Activated naive CD8-positive, alpha-beta T cell treated with anti-CD3 and anti-CD28 coated beads, Interleukin-2, amount 10 ng/mL, durations not matched to agents 7 days and 5 days (primary cell): ENCODE measurements around the gene RHEX. TPM values are rescaled to one million over a fixed set of nuclear protein-coding genes. Genes with fewer than 3 reads are reported as not detected.

Experiments used
- ATAC-seq: fragments of 150-1000 bp; cut with Tn5 transposase; one replicate; pipeline ENCODE4 v1.10.0; 2021; ENCODE audit warnings: low read depth, moderate library complexity
- POLR2A ChIA-PET: fragments of 350-600 bp; sonication (Branson Sonifier 250); formaldehyde crosslinking; loops from one replicate; lab custom pipeline; 2021; ENCODE audit warnings: antibody characterized with exemption; lab: Charles Lee
- DNase-seq: peaks from one replicate; pipeline ENCODE4 v3.0.0; 2021
- H3K27ac Mint-ChIP-seq: one replicate; pipeline ENCODE4 v1.8.0; 2022; ENCODE audit warnings: mild to moderate bottlenecking, mixed read lengths
- H3K27me3 Mint-ChIP-seq: one replicate; pipeline ENCODE4 v1.8.0; 2022; ENCODE audit warnings: mild to moderate bottlenecking, moderate library complexity, mixed read lengths
- H3K36me3 Mint-ChIP-seq: one replicate; pipeline ENCODE4 v1.8.0; 2021; ENCODE audit warnings: mild to moderate bottlenecking, mixed read lengths
- H3K4me1 Mint-ChIP-seq: one replicate; pipeline ENCODE4 v1.8.0; 2021; ENCODE audit warnings: mixed read lengths
- H3K4me3 Mint-ChIP-seq: one replicate; pipeline ENCODE4 v1.8.0; 2022; ENCODE audit warnings: mild to moderate bottlenecking, moderate library complexity, mixed read lengths
- H3K9me3 Mint-ChIP-seq: one replicate; pipeline ENCODE4 v1.8.0; 2021; ENCODE audit warnings: mixed read lengths
- total RNA-seq, 2 experiments: library from RNA; stranded (reverse); gene quantifications; one replicate each; pipeline ENCODE4 v1.2.3, GENCODE V29; 2021

RHEX gene
- total RNA-seq, 2 experiments from 2014 or later: not detected

DNA sequence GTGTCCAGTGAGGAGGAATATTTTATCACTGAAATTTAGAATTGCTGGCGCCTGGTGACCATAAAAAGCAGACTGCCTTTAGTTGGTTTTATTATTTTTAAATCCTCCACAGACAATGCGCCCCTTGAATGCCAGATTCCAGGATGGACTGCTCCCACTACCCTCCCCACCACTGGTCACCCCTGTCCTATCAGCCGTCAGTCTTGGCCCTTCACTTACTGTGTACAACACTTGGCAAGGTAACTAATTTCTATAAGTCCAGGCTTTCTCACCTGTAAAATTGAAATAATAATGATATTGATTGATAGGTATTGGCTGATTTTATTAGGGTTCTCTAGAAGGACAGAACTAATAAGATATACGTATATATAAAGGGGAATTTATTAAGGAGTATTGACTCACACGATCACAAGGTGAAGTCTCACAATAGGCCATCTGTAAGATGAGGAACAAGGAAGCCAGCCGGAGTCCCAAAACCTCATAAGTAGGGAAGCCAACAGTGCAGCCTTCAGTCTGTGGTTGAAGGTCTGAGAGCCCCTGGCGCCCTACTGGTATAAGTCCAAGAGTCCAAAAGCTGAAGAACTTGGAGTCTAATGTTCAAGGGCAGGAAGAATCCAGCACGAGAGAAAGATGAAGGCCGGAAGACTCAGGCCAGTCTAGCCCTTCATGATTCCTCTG, 17.8 kb downstream of the RHEX start:
- Mint-ChIP-seq H3K4me3 (no peak overlapping the region), H3K27me3 (peaks cover 61% of the 10 kb centered on the region), H3K36me3 (no peaks in the 10 kb centered on the region), H3K27ac (no peak overlapping the region), H3K4me1 (peaks cover 9% of the 10 kb centered on the region), H3K9me3 (no peaks in the 10 kb centered on the region)
- POLR2A ChIA-PET: no interaction called here
- no peak for DNase-seq
- ATAC-seq: no peak

DNA sequence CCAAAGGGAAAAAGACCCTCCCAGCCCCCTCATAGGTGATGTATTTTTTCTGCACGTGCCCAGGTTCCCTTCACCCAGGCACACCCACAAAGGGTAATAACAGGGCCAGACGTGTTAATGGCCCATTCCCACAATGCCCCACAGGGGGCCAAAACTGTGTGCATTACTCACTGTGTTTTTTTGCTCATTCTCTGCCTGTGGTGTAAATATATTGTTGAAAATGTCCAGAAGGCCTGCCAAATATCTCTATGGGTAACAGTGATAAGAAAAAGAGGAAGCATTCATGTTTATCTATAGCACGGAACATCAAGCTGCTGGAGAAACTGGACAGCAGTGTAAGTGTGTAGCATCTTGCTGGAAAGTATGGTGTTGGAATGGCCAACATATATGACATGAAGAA, 21.9 kb downstream of the RHEX start:
- no peaks in the 10 kb centered on the region for H3K9me3 Mint-ChIP-seq
- H3K4me3 Mint-ChIP-seq: no peak overlapping the region
- ATAC-seq (no peak), DNase-seq (no peak)
- H3K27me3 Mint-ChIP-seq: peaks cover 38% of the 10 kb centered on the region
- H3K27ac Mint-ChIP-seq: no peak overlapping the region
- H3K36me3 Mint-ChIP-seq: no peaks in the 10 kb centered on the region
- H3K4me1 Mint-ChIP-seq: peaks cover 2% of the 10 kb centered on the region
- POLR2A ChIA-PET: no interaction called here

DNA sequence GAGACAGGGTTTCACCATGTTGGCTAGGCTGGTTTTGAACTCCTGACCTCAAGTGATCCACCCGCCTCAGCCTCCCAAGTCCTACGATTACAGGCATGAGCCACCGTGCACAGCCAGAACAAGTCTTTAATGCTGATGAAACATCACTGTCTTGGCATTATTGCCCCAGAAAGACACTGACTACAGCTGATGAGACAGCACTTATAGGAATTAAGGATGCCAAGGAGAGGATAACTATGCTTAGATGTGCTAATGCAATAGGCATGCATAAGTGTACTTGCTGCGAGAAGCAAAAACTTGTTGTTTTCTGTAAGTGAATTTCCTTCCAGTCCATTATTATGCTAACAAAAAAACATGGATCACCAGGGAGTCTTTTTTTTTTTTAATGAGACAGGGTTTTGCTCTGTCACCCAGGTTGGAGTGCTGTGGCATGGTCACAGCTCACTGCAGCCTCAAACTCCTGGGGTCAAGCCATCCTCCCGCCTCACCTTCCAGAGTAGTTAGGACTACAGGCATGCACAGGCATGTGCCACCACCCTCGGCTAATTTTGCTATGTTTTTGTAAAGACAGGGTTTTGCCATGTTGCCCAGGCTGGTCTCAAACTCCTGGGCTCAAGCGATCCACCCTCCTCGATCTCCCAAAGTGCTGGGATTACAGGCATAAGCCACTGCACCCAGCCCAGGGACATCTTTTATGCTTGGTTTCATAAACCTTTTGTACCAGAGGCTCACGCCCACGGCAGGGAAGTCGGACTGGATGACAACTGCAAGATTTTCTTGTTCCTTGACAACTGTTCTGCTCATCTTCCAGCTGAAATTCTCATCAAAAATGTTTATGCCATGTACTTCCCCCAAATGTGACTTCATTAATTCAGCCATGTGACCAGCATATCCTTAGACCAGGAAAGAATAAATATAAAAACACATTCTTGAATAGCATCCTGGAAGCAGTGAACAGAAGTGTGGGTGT, 23.1 kb downstream of the RHEX start:
- Mint-ChIP-seq H3K4me1 (peaks cover 12% of the 10 kb centered on the region), H3K36me3 (no peaks in the 10 kb centered on the region), H3K4me3 (no peak overlapping the region), H3K27me3 (peaks cover 33% of the 10 kb centered on the region), H3K27ac (no peak overlapping the region), H3K9me3 (no peaks in the 10 kb centered on the region)
- DNase-seq (no peak), ATAC-seq (no peak)
- POLR2A ChIA-PET: no interaction called here

DNA sequence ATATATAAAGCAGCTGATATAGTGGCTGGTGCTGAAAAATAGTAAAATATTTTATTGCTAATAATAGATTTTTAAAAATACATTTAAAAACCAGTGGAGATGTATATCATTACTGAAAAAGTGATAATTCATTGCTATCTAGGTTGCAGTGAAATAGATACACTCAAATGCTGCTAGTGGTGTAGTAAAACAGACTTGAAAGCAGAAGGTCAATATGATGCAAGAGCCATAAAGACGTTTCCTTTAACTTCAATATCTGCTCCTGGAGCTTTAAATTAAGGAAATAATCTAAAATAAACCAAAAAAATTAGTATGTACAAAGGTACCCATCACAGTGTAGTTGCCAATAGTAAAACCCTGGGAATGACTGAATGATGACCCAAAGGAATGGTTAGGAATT, 26.2 kb downstream of the RHEX start:
- Mint-ChIP-seq H3K4me1 (peaks cover 13% of the 10 kb centered on the region), H3K36me3 (no peaks in the 10 kb centered on the region), H3K9me3 (no peaks in the 10 kb centered on the region), H3K27me3 (peaks cover 22% of the 10 kb centered on the region), H3K4me3 (no peak overlapping the region), H3K27ac (no peak overlapping the region)
- POLR2A ChIA-PET: no interaction called here
- DNase-seq (no peak), ATAC-seq (no peak)

DNA sequence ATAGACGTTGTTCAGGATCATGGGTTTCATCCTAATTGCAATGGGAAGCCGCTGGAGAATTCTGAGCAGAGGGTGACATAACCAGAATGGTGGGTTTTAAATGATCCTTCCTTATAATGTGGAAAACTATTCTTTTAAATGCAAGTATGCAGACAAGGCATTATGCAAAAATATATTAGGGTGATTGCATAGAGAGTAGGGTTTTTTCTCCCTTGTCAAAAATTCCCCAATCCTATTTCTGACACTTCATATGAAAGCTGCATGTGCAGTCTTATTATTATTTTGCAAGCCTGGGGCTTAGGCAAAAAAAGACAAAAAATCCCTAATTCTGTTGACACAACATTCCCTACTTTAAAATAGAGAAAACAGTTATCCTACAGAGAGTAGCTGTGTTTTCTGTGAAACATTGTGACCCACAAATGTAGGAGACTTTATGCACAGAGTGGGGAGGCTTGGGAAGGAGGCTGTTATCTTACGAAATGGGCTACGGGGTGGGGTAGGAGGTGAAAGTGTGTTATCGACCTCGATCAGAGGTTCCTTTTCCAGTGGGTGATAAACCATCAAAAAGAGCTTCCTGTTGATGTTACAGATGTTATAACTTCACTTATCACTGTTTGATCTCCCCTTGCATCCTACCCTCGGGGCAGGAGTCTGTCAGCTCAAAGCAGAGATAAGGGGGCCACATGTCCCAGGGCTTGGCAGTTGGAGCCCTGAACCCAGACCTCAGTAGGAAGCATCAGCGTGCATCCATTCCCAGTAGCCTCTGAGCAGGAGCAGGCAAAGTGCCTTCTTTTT, 27.2 kb downstream of the RHEX start:
- Mint-ChIP-seq H3K9me3 (no peaks in the 10 kb centered on the region), H3K27me3 (peaks cover 23% of the 10 kb centered on the region), H3K4me3 (peak overlapping the region; percentile 13), H3K27ac (no peak overlapping the region), H3K36me3 (no peaks in the 10 kb centered on the region), H3K4me1 (peaks cover 13% of the 10 kb centered on the region)
- POLR2A ChIA-PET: no interaction called here
- peak; percentile 52 for ATAC-seq
- no peak for DNase-seq

DNA sequence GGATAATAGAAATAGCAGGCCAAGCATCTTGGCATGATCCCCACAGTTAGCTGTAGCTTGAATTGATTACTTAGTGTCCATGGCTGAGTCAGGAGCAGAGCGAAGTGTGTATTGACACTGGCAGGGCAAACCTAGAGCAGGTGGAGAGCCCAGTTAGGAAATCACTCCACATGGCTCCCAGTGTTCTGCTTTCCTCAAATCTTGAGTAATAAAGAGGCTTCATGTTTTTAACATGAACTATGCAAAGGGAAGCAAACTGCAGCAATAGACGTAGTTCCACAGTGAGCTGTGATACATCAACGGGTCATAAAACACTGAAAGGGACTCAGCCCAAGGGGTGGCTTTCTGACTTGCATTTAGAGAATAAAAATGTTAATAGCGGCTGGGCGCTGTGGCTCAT, 28.9 kb downstream of the RHEX start:
- peaks cover 22% of the 10 kb centered on the region for H3K27me3 Mint-ChIP-seq
- no peak overlapping the region for H3K27ac Mint-ChIP-seq
- no peaks in the 10 kb centered on the region for H3K36me3 Mint-ChIP-seq
- POLR2A ChIA-PET: no interaction called here
- H3K9me3 Mint-ChIP-seq: no peaks in the 10 kb centered on the region
- H3K4me3 Mint-ChIP-seq: no peak overlapping the region
- H3K4me1 Mint-ChIP-seq: peaks cover 13% of the 10 kb centered on the region
- no peak for ATAC-seq
- DNase-seq: no peak

DNA sequence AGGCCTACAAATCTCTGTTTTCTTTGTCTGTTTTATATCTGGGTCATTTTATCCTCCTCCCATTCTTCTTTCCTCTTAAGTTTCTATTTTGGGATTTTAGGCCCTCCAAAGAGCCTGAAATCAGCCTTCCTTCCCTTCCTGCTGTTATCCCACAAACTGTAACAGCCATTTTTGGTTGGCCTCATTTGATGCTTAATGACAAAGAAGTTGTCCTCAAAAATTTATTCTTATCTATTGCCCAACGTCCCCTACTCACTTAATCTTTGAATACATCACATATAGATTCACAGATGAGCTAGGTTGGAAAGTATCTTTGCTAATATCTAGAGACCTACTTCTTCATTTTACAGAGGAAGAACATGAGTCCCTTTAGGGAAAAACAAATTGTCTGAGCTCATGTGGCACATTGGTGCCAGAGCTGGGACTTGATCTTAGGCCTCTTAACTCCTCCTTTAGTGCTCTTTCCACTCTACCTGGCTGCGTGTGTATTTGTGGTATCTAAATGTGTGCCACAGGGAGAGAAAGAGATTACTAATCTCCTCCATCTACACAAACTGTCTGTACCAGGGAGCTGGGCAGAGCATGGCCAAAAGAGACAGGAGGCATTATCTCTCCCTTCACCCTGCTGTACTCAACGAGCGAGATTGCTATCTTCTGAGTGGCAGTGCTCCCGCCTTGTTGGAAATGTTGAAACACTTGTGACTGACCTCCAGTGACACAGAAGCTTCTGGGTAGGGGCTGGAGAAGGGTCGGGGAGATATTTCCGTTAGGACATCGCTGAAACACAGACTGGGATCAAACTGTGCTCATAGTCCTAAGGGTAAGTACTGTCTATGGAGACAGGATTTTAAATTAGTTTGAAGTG, 30.1 kb downstream of the RHEX start:
- POLR2A ChIA-PET: interaction anchor here (0.7 kb wide), 1 partner anchor 39 kb away, joined by 3 read pairs; no protein-coding TSS in a partner anchor
- peaks cover 13% of the 10 kb centered on the region for H3K4me1 Mint-ChIP-seq
- no peak overlapping the region for H3K27ac Mint-ChIP-seq
- H3K4me3 Mint-ChIP-seq: no peak overlapping the region
- DNase-seq (no peak), ATAC-seq (no peak)
- H3K36me3 Mint-ChIP-seq: no peaks in the 10 kb centered on the region
- no peaks in the 10 kb centered on the region for H3K9me3 Mint-ChIP-seq
- peaks cover 27% of the 10 kb centered on the region for H3K27me3 Mint-ChIP-seq

DNA sequence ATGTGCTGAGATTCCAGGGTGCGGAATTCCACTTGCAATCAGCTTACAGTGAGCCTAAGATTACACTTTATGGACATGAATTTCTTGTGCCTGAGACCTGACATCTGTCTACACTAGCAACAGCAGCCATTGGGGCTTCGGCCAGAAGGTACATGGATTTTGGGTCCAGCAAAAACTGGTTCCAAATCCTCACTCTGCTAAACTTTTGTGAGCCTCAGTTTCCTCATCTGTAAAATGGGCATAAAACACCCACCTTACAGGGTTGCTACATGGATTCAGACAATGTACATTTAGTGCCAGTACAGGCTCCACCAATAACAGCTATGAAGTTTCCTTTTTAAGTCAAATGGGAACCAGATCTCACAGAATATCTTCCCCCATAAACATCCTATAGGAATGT, 30.8 kb downstream of the RHEX start:
- no peak overlapping the region for H3K27ac Mint-ChIP-seq
- POLR2A ChIA-PET: no interaction called here
- no peak overlapping the region for H3K4me3 Mint-ChIP-seq
- H3K27me3 Mint-ChIP-seq: peaks cover 28% of the 10 kb centered on the region
- no peaks in the 10 kb centered on the region for H3K36me3 Mint-ChIP-seq
- DNase-seq (no peak), ATAC-seq (no peak)
- no peaks in the 10 kb centered on the region for H3K9me3 Mint-ChIP-seq
- peaks cover 13% of the 10 kb centered on the region for H3K4me1 Mint-ChIP-seq

DNA sequence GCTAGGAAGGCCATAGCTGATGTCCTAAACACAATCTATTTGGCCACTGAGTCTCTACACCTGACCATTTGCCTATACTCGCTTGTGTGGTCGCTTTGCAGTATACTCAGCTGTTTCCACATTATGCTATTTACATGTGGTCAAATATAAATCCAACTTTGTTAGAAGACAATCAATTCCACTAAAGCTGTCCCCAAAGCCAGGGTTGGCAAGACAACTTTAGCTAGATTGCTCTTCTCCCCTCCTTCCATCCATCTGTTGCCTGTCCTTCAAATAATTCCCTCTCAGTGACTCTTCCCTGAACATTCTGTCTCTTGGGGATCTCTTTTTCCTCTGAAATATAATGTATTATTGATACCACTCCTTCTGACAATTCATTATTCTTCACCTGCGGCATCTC, 34.1 kb downstream of the RHEX start:
- Mint-ChIP-seq H3K27me3 (peaks cover 33% of the 10 kb centered on the region), H3K4me1 (no peaks in the 10 kb centered on the region), H3K36me3 (no peaks in the 10 kb centered on the region), H3K4me3 (no peak overlapping the region), H3K9me3 (no peaks in the 10 kb centered on the region), H3K27ac (no peak overlapping the region)
- no peak for DNase-seq
- POLR2A ChIA-PET: no interaction called here
- no peak for ATAC-seq

DNA sequence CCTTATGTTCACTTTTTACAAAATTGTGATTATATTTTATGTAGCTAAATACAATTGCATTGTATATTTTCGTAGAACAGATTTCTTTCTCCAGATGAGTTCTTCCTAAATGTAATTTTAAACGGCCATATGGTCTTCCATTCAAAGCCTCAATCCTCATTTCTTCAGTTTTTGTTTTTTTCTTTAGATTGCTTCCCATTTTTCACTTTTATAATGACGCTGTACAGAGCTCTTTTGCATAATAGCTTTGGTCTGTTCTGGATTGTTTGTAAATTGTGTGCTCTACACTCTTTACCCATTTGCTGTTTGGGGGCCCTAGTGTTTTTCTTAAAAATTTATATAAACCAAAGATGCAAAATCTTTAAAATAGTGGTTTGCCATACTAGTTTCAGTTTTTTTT, 36.4 kb downstream of the RHEX start:
- Mint-ChIP-seq H3K36me3 (no peaks in the 10 kb centered on the region), H3K4me1 (no peaks in the 10 kb centered on the region), H3K27ac (no peak overlapping the region), H3K9me3 (no peaks in the 10 kb centered on the region), H3K27me3 (peaks cover 45% of the 10 kb centered on the region), H3K4me3 (no peak overlapping the region)
- no peak for DNase-seq
- POLR2A ChIA-PET: no interaction called here
- ATAC-seq: no peak

DNA sequence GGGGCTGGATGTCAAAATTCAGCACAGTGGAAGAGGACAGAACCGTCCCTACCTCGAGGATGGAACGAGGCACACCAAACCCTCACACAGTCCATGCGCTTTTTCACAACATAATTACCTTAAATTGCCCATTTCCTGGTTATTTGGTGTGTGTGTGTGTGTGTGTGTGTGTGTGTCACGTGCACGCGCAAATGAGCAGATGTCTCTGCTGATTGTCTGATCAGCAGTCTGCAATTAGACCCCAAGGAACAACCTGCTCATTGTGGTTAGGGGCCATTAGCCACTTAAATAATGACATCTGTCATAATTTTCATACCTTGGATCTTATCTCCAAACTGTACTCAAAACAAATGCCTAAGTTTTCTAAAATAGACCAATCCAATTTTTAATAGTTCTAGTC, 41.1 kb downstream of the RHEX start:
- no peaks in the 10 kb centered on the region for H3K4me1 Mint-ChIP-seq
- no peaks in the 10 kb centered on the region for H3K36me3 Mint-ChIP-seq
- no peak overlapping the region for H3K27ac Mint-ChIP-seq
- H3K9me3 Mint-ChIP-seq: no peaks in the 10 kb centered on the region
- H3K27me3 Mint-ChIP-seq: peaks cover 39% of the 10 kb centered on the region
- DNase-seq (no peak), ATAC-seq (no peak)
- no peak overlapping the region for H3K4me3 Mint-ChIP-seq
- POLR2A ChIA-PET: no interaction called here

DNA sequence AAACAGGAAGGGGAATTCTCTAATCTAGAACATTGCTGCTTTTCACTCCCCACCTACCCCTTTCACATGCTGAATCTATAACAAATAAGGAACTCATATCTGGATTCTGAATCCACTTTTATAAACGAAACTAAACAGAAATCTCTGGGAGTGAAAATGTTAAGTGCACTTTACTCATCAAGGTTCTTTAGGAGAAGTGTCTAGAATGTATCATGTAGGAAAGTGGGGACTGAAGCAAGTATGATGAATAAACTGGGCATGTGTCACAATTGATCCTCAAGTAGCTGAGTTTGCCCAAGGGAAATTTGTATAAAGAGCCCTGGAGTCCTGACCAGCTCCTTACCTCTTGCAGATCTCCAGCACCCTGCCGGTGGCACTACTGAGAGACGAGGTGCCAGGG, 44.4 kb downstream of the RHEX start:
- H3K4me3 Mint-ChIP-seq: no peak overlapping the region
- ATAC-seq: no peak
- no peak for DNase-seq
- no peaks in the 10 kb centered on the region for H3K9me3 Mint-ChIP-seq
- no peaks in the 10 kb centered on the region for H3K36me3 Mint-ChIP-seq
- peaks cover 2% of the 10 kb centered on the region for H3K4me1 Mint-ChIP-seq
- peaks cover 52% of the 10 kb centered on the region for H3K27me3 Mint-ChIP-seq
- POLR2A ChIA-PET: no interaction called here
- no peak overlapping the region for H3K27ac Mint-ChIP-seq
